ENCODE results near the gene SLC27A4.

The SLC27A4 gene

DNA sequence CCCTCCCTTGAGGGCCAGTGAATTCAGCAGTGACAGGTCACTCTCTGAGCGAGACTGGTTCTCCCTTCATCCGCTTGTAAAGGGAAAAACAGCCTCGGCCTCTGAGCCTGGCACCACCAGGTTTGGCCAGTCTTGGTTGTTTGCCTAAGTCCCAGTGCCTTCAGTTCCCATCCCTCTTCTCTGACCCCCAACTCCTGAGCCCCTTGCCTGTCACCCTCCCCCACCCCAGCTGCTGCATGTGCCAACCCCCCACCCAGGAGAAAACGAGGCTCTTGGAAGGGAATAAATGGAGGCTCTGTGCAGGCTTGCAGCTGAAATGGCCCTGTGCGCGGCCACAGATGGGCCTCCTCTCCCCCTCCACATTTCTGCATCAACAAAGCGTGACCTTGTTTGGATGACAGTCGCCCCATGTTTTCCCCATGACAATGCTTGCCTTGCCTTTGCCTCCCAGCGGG is 33.9 kb downstream of the SLC27A4 start:
- H3K27ac ChIP-seq (ENCODE audit: insufficient read depth, low read length, poor library complexity, severe bottlenecking) = no peak overlapping the region
- no peaks in the 10 kb centered on the region for H3K9me3 ChIP-seq (ENCODE audit: control insufficient read depth, low read length)
- DNase-seq = no peak
- no peak overlapping the region for H3K4me3 ChIP-seq (ENCODE audit: insufficient read depth, low read depth, low read length, poor library complexity, severe bottlenecking)
- H3K27me3 ChIP-seq (replicated peaks; ENCODE audit: control insufficient read depth, insufficient read depth, low read length, poor library complexity, severe bottlenecking) = no peaks in the 10 kb centered on the region
- peaks cover 7% of the 10 kb centered on the region for H3K4me1 ChIP-seq (ENCODE audit: control insufficient read depth, insufficient read depth, low read length, poor library complexity, severe bottlenecking)
- peaks cover 29% of the 10 kb centered on the region for H3K36me3 ChIP-seq (ENCODE audit: control insufficient read depth, insufficient read depth, low read length)

DNA sequence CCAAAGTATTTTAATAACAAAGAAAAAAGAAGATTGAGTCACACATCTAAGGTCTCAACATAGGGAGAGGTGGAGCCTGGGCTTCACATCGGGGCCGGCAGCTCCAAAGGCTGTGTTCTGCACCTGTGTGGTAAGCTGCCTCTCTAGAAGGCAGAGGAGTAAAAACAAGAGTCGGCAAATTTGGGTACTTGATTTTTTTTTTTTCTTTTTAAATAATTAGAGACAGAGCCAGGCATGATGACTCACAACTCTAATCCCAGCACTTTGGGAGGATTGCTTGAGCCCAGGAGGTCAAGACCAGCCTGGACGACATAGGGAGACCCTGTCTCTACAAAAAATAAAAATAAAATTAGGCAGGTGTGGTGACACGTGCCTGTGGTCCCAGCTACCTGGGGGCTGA is 35.5 kb downstream of the SLC27A4 start:
- no peak for DNase-seq
- Histone ChIP-seq H3K27ac (ENCODE audit: insufficient read depth, low read length, poor library complexity, severe bottlenecking) (no peak overlapping the region), H3K9me3 (ENCODE audit: control insufficient read depth, low read length) (no peaks in the 10 kb centered on the region), H3K27me3 (replicated peaks; ENCODE audit: control insufficient read depth, insufficient read depth, low read length, poor library complexity, severe bottlenecking) (no peaks in the 10 kb centered on the region), H3K4me1 (ENCODE audit: control insufficient read depth, insufficient read depth, low read length, poor library complexity, severe bottlenecking) (no peaks in the 10 kb centered on the region), H3K36me3 (ENCODE audit: control insufficient read depth, insufficient read depth, low read length) (peaks cover 37% of the 10 kb centered on the region), H3K4me3 (ENCODE audit: insufficient read depth, low read depth, low read length, poor library complexity, severe bottlenecking) (no peak overlapping the region)

DNA sequence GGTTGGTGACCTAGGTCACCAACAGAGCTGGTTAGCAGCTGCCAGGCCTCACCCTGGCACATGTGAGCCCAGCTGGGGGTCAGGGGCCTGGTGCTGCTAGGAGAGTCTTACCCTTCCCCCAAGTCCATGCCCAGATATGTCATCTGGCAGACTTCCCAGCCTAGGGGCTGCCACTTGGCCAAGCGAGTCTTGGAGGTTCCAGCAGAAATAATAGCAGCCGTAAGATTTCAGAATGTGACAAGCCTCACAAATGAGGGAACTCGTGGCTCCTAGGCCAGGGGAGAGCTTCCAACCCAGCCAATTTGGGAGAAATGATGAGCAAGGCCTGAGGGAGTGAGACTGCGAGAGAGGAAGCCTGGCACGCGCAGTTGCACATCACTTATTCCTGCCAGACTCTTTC is 41.9 kb downstream of the SLC27A4 start:
- Histone ChIP-seq H3K9me3 (ENCODE audit: control insufficient read depth, low read length) (no peaks in the 10 kb centered on the region), H3K27ac (ENCODE audit: insufficient read depth, low read length, poor library complexity, severe bottlenecking) (no peak overlapping the region), H3K4me1 (ENCODE audit: control insufficient read depth, insufficient read depth, low read length, poor library complexity, severe bottlenecking) (no peaks in the 10 kb centered on the region), H3K36me3 (ENCODE audit: control insufficient read depth, insufficient read depth, low read length) (peaks cover 60% of the 10 kb centered on the region), H3K4me3 (ENCODE audit: insufficient read depth, low read depth, low read length, poor library complexity, severe bottlenecking) (no peak overlapping the region), H3K27me3 (replicated peaks; ENCODE audit: control insufficient read depth, insufficient read depth, low read length, poor library complexity, severe bottlenecking) (no peaks in the 10 kb centered on the region)
- DNase-seq = no peak

DNA sequence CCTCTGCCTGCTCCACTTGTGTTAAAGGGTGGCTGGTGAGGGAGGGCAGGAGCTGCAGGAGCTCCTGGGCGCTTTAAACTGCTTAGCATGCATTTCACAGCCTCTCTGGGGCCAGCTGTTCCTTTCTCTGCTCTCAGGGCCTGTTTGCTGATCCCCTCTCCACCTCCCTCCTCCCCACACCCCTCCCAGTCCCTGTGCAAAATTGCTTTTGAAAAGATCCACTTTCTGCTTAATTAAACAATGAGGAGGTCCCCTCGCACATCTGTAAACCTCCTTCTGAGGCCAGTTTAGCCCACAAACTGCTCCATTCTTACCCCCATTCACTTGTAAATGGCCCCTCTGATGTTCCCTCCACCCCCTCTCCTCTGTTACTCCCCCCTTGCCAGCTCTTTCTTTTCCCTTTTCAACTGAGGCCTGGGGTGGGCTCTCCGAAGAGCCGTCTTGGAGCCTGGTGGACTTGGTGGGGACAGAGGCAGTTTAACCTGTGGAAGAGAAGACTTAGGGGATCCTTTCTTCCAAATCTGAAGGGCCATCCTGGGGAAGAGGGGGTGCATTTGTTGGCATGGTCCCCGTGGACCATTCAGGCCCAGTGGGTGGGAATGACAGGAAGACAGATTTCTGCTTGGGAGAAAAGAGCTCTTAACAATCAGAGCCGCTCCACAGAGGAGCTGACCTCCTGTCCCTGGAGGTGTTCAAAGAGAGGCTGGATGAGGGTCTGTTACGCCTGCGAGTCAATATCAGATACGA is 42.9 kb downstream of the SLC27A4 start:
- H3K36me3 ChIP-seq (ENCODE audit: control insufficient read depth, insufficient read depth, low read length) = peaks cover 65% of the 10 kb centered on the region

DNA sequence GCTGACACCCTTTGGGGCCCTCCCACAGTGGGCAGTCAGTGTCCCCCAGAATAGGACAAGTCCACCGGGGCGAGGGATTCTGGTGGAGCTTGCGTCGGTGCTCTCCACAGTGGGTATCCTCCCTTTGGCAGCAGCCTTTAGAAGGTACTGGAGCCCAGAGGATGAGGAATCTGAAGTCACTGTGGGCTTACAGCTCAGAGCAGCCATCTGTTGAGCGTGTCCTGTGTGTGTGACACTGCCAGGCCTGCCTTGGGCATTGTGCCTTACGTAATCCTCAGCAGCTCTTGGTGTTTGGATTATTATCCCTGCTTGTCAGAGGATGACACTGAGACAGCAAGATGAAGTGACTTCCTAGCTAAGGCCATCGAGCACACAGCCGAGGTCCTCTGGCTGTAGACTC is 43.5 kb downstream of the SLC27A4 start:
- no peak for DNase-seq
- no peak overlapping the region for H3K27ac ChIP-seq (ENCODE audit: insufficient read depth, low read length, poor library complexity, severe bottlenecking)
- no peaks in the 10 kb centered on the region for H3K4me1 ChIP-seq (ENCODE audit: control insufficient read depth, insufficient read depth, low read length, poor library complexity, severe bottlenecking)
- H3K36me3 ChIP-seq (ENCODE audit: control insufficient read depth, insufficient read depth, low read length) = peaks cover 67% of the 10 kb centered on the region
- H3K27me3 ChIP-seq (replicated peaks; ENCODE audit: control insufficient read depth, insufficient read depth, low read length, poor library complexity, severe bottlenecking) = no peaks in the 10 kb centered on the region
- no peaks in the 10 kb centered on the region for H3K9me3 ChIP-seq (ENCODE audit: control insufficient read depth, low read length)
- no peak overlapping the region for H3K4me3 ChIP-seq (ENCODE audit: insufficient read depth, low read depth, low read length, poor library complexity, severe bottlenecking)

More for the DNA sequence above, 42.9 kb downstream of the SLC27A4 start:
- Histone ChIP-seq H3K4me1 (ENCODE audit: control insufficient read depth, insufficient read depth, low read length, poor library complexity, severe bottlenecking) (no peaks in the 10 kb centered on the region), H3K27me3 (replicated peaks; ENCODE audit: control insufficient read depth, insufficient read depth, low read length, poor library complexity, severe bottlenecking) (no peaks in the 10 kb centered on the region), H3K27ac (ENCODE audit: insufficient read depth, low read length, poor library complexity, severe bottlenecking) (no peak overlapping the region), H3K4me3 (ENCODE audit: insufficient read depth, low read depth, low read length, poor library complexity, severe bottlenecking) (no peak overlapping the region), H3K9me3 (ENCODE audit: control insufficient read depth, low read length) (no peaks in the 10 kb centered on the region)
- no peak for DNase-seq

DNA sequence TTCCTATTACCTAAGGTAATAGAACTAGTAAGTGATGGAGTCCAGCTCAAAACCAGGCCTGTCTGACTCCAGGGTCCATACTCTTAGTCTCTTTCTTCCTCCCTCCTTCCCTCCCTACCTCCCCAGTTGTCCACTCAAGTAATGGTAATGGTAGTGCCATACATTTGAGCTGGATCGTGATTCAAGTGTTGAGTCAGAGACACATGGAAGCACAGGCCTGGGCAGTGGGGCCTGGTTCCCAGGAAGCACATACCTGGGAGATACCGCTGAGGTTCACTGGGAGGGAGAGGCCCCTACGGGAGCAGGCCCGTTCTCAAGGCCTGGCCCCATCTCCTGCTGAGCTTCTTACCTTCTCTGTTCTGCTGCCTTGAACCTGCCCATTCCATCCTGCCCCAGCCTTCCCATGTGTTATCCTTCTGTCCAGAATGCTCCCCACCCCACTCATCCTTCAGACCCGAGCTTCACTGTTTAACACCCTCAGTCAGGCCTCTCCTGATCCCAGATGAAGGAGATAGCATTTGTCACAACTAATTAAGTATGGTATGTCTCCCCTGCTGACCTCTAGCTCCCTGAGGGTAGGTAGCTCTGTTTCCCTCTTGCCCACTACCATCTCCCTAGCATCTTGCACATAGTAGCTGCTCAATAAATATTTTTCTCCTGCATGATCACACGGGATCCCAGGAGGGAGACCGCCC is 44.6 kb downstream of the SLC27A4 start:
- Histone ChIP-seq H3K4me3 (ENCODE audit: insufficient read depth, low read depth, low read length, poor library complexity, severe bottlenecking) (no peak overlapping the region), H3K27ac (ENCODE audit: insufficient read depth, low read length, poor library complexity, severe bottlenecking) (no peak overlapping the region), H3K36me3 (ENCODE audit: control insufficient read depth, insufficient read depth, low read length) (peaks cover 73% of the 10 kb centered on the region), H3K27me3 (replicated peaks; ENCODE audit: control insufficient read depth, insufficient read depth, low read length, poor library complexity, severe bottlenecking) (no peaks in the 10 kb centered on the region), H3K9me3 (ENCODE audit: control insufficient read depth, low read length) (no peaks in the 10 kb centered on the region), H3K4me1 (ENCODE audit: control insufficient read depth, insufficient read depth, low read length, poor library complexity, severe bottlenecking) (no peaks in the 10 kb centered on the region)
- DNase-seq = no peak

DNA sequence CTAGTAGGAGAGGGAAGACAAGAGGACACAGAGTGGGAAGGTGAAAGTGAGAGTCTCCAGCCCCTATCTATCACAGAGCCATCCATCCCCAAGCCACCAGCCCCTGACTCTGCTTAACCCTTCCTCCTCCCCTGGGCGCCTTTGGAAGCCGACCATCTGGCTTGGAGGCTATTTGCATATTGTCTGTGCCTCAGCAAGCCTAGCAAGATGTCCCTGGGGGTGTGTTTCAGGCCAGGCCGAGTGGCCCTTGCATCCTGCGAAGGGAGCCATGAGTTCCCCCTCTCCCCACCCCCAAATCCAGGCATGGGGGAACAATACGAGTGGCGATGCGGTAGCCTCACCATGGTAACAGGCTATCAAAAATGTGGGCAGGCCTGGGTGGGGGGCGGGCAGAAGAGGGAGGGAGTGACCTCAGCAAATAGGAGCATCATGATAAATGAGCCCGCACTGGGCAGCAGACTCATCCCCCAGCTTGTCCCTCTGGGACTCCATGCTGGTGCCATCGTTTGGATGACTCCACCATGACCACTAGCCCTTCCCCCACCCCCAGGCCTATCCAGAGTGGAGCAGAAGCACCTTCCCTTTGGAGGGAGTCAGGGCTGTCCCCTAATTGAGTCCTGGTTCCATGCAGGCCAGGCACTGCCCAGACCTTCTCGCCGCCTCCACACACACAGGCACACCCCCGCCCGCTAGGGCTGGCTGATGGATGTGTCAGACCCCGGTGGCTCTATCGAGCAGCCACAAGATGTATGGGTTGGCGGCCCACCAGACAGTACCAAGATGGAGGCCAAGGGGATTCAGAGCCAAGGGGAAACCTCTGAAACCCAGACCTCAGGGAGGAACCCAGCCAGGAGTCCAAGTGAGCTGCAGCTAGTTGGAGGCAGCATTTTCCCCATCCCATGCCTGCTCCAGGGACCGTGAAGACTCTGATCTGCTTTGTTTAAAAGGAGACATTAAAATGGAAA is 45.5 kb downstream of the SLC27A4 start:
- Histone ChIP-seq H3K4me1 (ENCODE audit: control insufficient read depth, insufficient read depth, low read length, poor library complexity, severe bottlenecking) (no peaks in the 10 kb centered on the region), H3K36me3 (ENCODE audit: control insufficient read depth, insufficient read depth, low read length) (peaks cover 71% of the 10 kb centered on the region), H3K9me3 (ENCODE audit: control insufficient read depth, low read length) (no peaks in the 10 kb centered on the region), H3K4me3 (ENCODE audit: insufficient read depth, low read depth, low read length, poor library complexity, severe bottlenecking) (no peak overlapping the region), H3K27ac (ENCODE audit: insufficient read depth, low read length, poor library complexity, severe bottlenecking) (no peak overlapping the region), H3K27me3 (replicated peaks; ENCODE audit: control insufficient read depth, insufficient read depth, low read length, poor library complexity, severe bottlenecking) (no peaks in the 10 kb centered on the region)
- no peak for DNase-seq

DNA sequence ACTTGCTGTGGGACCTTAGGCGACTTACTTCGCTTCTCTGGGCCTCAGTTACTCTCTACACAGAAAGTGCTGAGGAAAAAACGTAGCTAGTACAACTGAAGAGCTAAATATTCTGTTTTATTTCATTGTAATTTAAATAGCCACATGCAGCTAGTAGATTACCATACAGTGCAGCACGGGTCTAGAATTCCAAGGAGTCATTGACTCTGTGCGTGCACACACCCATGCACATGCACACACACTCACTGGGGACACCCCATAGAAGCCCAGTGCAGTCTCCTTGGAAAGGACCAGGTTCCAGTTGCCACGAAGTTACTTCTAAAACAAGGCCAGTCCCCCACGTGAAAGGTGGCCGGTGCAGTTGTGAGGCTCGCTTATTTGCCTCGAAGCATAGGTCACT is 47.8 kb downstream of the SLC27A4 start:
- peaks cover 70% of the 10 kb centered on the region for H3K36me3 ChIP-seq (ENCODE audit: control insufficient read depth, insufficient read depth, low read length)
- H3K9me3 ChIP-seq (ENCODE audit: control insufficient read depth, low read length) = no peaks in the 10 kb centered on the region
- no peaks in the 10 kb centered on the region for H3K4me1 ChIP-seq (ENCODE audit: control insufficient read depth, insufficient read depth, low read length, poor library complexity, severe bottlenecking)
- no peak overlapping the region for H3K4me3 ChIP-seq (ENCODE audit: insufficient read depth, low read depth, low read length, poor library complexity, severe bottlenecking)
- no peak overlapping the region for H3K27ac ChIP-seq (ENCODE audit: insufficient read depth, low read length, poor library complexity, severe bottlenecking)
- no peaks in the 10 kb centered on the region for H3K27me3 ChIP-seq (replicated peaks; ENCODE audit: control insufficient read depth, insufficient read depth, low read length, poor library complexity, severe bottlenecking)
- no peak for DNase-seq

DNA sequence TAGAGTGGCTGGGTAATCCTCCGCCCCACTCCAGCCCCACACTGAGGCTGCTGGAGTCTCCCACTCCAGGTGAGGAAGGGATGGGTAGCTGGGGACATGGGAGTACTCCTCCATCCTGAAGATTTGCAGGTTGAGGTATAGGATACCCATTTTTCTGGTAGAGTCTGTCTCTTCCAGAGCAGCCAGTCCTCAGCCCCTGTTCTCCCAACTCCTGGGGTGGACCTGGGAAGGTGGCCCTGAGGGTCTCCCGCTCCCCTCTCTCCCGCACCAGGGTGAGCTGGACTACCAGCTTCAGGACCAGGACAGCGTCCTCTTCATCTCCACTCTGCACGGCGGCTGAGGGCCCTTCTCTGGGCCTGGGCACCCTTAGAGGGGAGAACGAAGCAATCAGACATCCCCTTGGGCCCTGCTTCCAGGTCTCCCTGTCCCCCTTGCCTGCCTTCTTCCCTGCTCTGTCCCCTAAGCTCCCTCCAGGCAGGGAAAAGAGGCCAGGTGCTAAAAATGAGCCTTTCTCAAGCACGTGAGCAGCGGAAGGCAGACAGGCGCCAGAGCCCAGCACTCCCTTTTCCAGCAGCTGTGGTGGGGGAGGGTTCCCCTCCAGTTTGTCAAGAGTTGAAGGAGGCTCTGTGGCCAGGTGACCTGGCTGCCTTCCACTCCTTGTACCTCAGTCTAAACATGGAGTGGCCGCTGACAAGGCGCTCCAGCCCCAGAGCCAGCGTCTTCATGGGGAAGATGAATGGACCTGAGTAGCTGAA is 49.2 kb downstream of the SLC27A4 start:
- Histone ChIP-seq H3K27ac (ENCODE audit: insufficient read depth, low read length, poor library complexity, severe bottlenecking) (no peak overlapping the region), H3K4me3 (ENCODE audit: insufficient read depth, low read depth, low read length, poor library complexity, severe bottlenecking) (no peak overlapping the region), H3K36me3 (ENCODE audit: control insufficient read depth, insufficient read depth, low read length) (peaks cover 63% of the 10 kb centered on the region), H3K27me3 (replicated peaks; ENCODE audit: control insufficient read depth, insufficient read depth, low read length, poor library complexity, severe bottlenecking) (no peaks in the 10 kb centered on the region), H3K9me3 (ENCODE audit: control insufficient read depth, low read length) (no peaks in the 10 kb centered on the region), H3K4me1 (ENCODE audit: control insufficient read depth, insufficient read depth, low read length, poor library complexity, severe bottlenecking) (no peaks in the 10 kb centered on the region)
- no peak for DNase-seq

Measured in effector memory CD4-positive, alpha-beta T cell (primary cell).